HCT116 (cell line): Measurements from ENCODE around the gene APBB1IP. TPM values are rescaled to one million over a fixed set of nuclear protein-coding genes. Genes with fewer than 3 reads are reported as not detected.

Experiments
- ATAC-seq: fragments of 200-7000 bp; cut with Tn5 transposase; 2 replicates; pipeline ENCODE4 v1.9.1; 2020; ENCODE audit warnings: mild to moderate bottlenecking, moderate library complexity
- BruUV-seq: library from RNA; stranded (reverse); fragments of 400-500 nt; replicated peaks from 2 replicates; lab custom pipeline; 2021; lab: Mats Ljungman, UMichigan
- CTCF ChIA-PET: fragments of 300-600 bp; sonication (Branson Sonifier 250); formaldehyde crosslinking; loops from one replicate; lab custom pipeline; 2021; ENCODE audit warnings: antibody characterized with exemption; lab: Charles Lee
- POLR2A ChIA-PET: fragments of 300-600, 350-600 bp; sonication (Branson Sonifier 250); formaldehyde crosslinking; loops from one replicate; lab custom pipeline; 2021; ENCODE audit warnings: antibody characterized with exemption; lab: Charles Lee
- RAD21 ChIA-PET, 2 experiments: fragments of 300-600 bp; sonication (Branson Sonifier 250); formaldehyde crosslinking; loops; one replicate each; lab custom pipeline; 2023; ENCODE audit warnings: low total read pairs in 2 of 2; ENCODE audit not compliant: uncharacterized antibody in 2 of 2, unreplicated experiment in 2 of 2, low non-redundant PET in 1 of 2; lab: Charles Lee
- DNase-seq: peaks from one replicate; pipeline ENCODE4 v3.0.0-alpha.2; 2010; ENCODE audit warnings: low read depth, low spot score
- H2AFZ ChIP-seq: fragments of 200-600 bp; shearing (Covaris generic), sonication (generic); 2 replicates; pipeline ENCODE4 v1.6.1; 2017; ENCODE audit warnings: low read depth, mixed run types, mixed read lengths, antibody characterized with exemption, low read length; ENCODE audit not compliant: poor library complexity, severe bottlenecking
- H3K27ac ChIP-seq: 2 replicates; pipeline ENCODE4 v1.5.1; 2012; ENCODE audit warnings: low read depth, low read length
- H3K27me3 ChIP-seq: fragments of 200-600 bp; sonication (generic); 2 replicates; pipeline ENCODE4 v1.6.1; 2016; ENCODE audit warnings: mixed run types, low read length, mixed read lengths; ENCODE audit not compliant: insufficient read depth
- H3K36me3 ChIP-seq, 2 experiments: fragments of 200-500 bp in 1 of 2; fragments of 200-600 bp in 1 of 2; sonication (Bioruptor generic) in 1 of 2; sonication (generic) in 1 of 2; 2 replicates each; pipeline versions ENCODE4 v1.5.1 to v1.6.1; 2014 to 2016; ENCODE audit warnings: low read length in 2 of 2, inconsistent platforms in 1 of 2, mixed read lengths in 1 of 2, mixed run types in 1 of 2; ENCODE audit not compliant: insufficient read depth in 2 of 2, control insufficient read depth in 1 of 2
- H3K4me1 ChIP-seq, 2 experiments: fragments of 200-600 bp in 1 of 2; sonication (generic) in 1 of 2; 2 replicates each; pipeline versions ENCODE4 v1.5.1 to v1.6.1; 2012 to 2017; ENCODE audit warnings: low read length in 2 of 2, inconsistent platforms in 1 of 2, mild to moderate bottlenecking in 1 of 2, mixed read lengths in 1 of 2, mixed run types in 1 of 2, moderate library complexity in 1 of 2; ENCODE audit not compliant: insufficient read depth in 2 of 2, control insufficient read depth in 1 of 2
- H3K4me2 ChIP-seq: fragments of 200-600 bp; sonication (generic); 2 replicates; pipeline ENCODE4 v1.6.1; 2017; ENCODE audit warnings: mixed run types, low read length, mixed read lengths
- H3K4me3 ChIP-seq, 2 experiments: fragments of 200-600 bp in 1 of 2; sonication (generic) in 1 of 2; replicated peaks in 1 of 2; 2 replicates each; pipeline ENCODE4 v1.5.1; 2011 to 2016; ENCODE audit warnings: low read length in 2 of 2, control low read depth in 1 of 2, low read depth in 1 of 2, mild to moderate bottlenecking in 1 of 2, mixed read lengths in 1 of 2, mixed run types in 1 of 2
- H3K79me2 ChIP-seq: fragments of 200-600 bp; sonication (generic); 2 replicates; pipeline ENCODE4 v1.6.1; 2017; ENCODE audit warnings: mild to moderate bottlenecking, mixed run types, low read length, moderate library complexity, mixed read lengths; ENCODE audit not compliant: insufficient read depth
- H3K9ac ChIP-seq: fragments of 200-600 bp; sonication (generic); 2 replicates; pipeline ENCODE4 v1.6.1; 2016; ENCODE audit warnings: low read length, mixed read lengths
- H3K9me2 ChIP-seq: fragments of 200-600 bp; sonication (generic), shearing (Covaris generic); 2 replicates; pipeline ENCODE4 v1.6.1; 2017; ENCODE audit warnings: mixed run types, mild to moderate bottlenecking, moderate library complexity; ENCODE audit not compliant: insufficient read depth
- H3K9me3 ChIP-seq, 2 experiments: fragments of 200-500 bp in 1 of 2; fragments of 200-600 bp in 1 of 2; sonication (Bioruptor generic) in 1 of 2; sonication (generic) in 1 of 2; 2 replicates each; pipeline ENCODE4 v1.6.1; 2014 to 2017; ENCODE audit warnings: low read length in 2 of 2, mixed read lengths in 2 of 2, inconsistent platforms in 1 of 2, low read depth in 1 of 2, mild to moderate bottlenecking in 1 of 2, mixed run types in 1 of 2, moderate library complexity in 1 of 2; ENCODE audit not compliant: control insufficient read depth in 1 of 2, insufficient read depth in 1 of 2
- H4K20me1 ChIP-seq: fragments of 200-600 bp; sonication (generic), shearing (Covaris generic); 2 replicates; pipeline ENCODE4 v1.6.1; 2017; ENCODE audit warnings: mixed run types, mild to moderate bottlenecking, moderate library complexity; ENCODE audit not compliant: insufficient read depth
- CBX3 ChIP-seq: IDR thresholded peaks from 2 replicates; pipeline ENCODE4 v1.6.1; 2012; ENCODE audit warnings: low read depth
- CEBPB ChIP-seq: IDR thresholded peaks from 2 replicates; pipeline ENCODE4 v1.6.1; 2012; ENCODE audit warnings: low read depth
- EGR1 ChIP-seq: IDR thresholded peaks from 2 replicates; pipeline ENCODE4 v1.6.1; 2012; ENCODE audit warnings: low read depth
- ELF1 ChIP-seq: IDR thresholded peaks from 2 replicates; pipeline ENCODE4 v1.6.1; 2012; ENCODE audit warnings: low read depth, borderline replicate concordance
- EZH2 ChIP-seq: fragments of 200-600 bp; sonication (generic); IDR thresholded peaks from 2 replicates; pipeline ENCODE4 v1.6.1; 2017; ENCODE audit warnings: antibody characterized with exemption, mixed run types
- EZH2phosphoT487 ChIP-seq: fragments of 200-600 bp; IDR thresholded peaks from 2 replicates; pipeline ENCODE4 v1.6.1; 2018; ENCODE audit warnings: antibody characterized with exemption, borderline replicate concordance
- FOSL1 ChIP-seq: IDR thresholded peaks from 2 replicates; pipeline ENCODE4 v1.6.1; 2012; ENCODE audit warnings: low read depth
- JUND ChIP-seq: IDR thresholded peaks from 2 replicates; pipeline ENCODE4 v1.6.1; 2012
- MAX ChIP-seq: IDR thresholded peaks from 2 replicates; pipeline ENCODE4 v1.6.1; 2012
- POLR2A ChIP-seq: IDR thresholded peaks from 2 replicates; pipeline ENCODE4 v1.7.0; 2011; ENCODE audit warnings: borderline replicate concordance; ENCODE audit not compliant: insufficient read depth, insufficient read length; ENCODE audit errors: extremely low read depth
- RAD21 ChIP-seq: IDR thresholded peaks from 2 replicates; pipeline ENCODE4 v1.6.1; 2012; ENCODE audit warnings: low read depth, mild to moderate bottlenecking
- REST ChIP-seq: IDR thresholded peaks from 2 replicates; pipeline ENCODE4 v1.6.1; 2012; ENCODE audit warnings: low read depth
- SIN3A ChIP-seq: IDR thresholded peaks from 2 replicates; pipeline ENCODE4 v1.6.1; 2012; ENCODE audit warnings: low read depth
- SP1 ChIP-seq: IDR thresholded peaks from 2 replicates; pipeline ENCODE4 v1.6.1; 2012; ENCODE audit warnings: low read depth
- SRF ChIP-seq: IDR thresholded peaks from 2 replicates; pipeline ENCODE4 v1.6.1; 2012; ENCODE audit warnings: low read depth
- TCF7L2 ChIP-seq: IDR thresholded peaks from 2 replicates; pipeline ENCODE4 v1.7.0; 2011; ENCODE audit warnings: borderline replicate concordance, inconsistent platforms; ENCODE audit not compliant: insufficient read depth, insufficient read length; ENCODE audit errors: extremely low read depth
- YY1 ChIP-seq: IDR thresholded peaks from 2 replicates; pipeline ENCODE4 v1.6.1; 2011; ENCODE audit warnings: low read length, low read depth, moderate library complexity, mild to moderate bottlenecking; ENCODE audit not compliant: insufficient replicate concordance; ENCODE audit errors: extremely low read depth
- ZNF274 ChIP-seq: fragments of 200-500 bp; sonication (Bioruptor generic); IDR thresholded peaks from 2 replicates; pipeline ENCODE4 v1.6.1; 2014; ENCODE audit warnings: mild to moderate bottlenecking, low read depth, low read length, inconsistent platforms
- intact Hi-C: fragments of 100-400 bp; cut with micrococcal nuclease; formaldehyde crosslinking; loops from 2 replicates; pipeline ENCODE4 v1.10.0; 2022
- total RNA-seq: library from RNA; stranded (reverse); gene quantifications from one replicate; pipeline ENCODE4 v1.2.1, GENCODE V29; 2021; ENCODE audit not compliant: unreplicated experiment
- TF ChIP-seq, protein P1 (sequence below), 3 experiments: fragments of 200-600 bp in 1 of 3; sonication (generic) in 1 of 3; IDR thresholded peaks in 2 of 3; conservative IDR thresholded peaks in 1 of 3; 2 replicates each; pipeline ENCODE4 v1.5.1; 2012 to 2017; ENCODE audit warnings: low read depth in 2 of 3, low read length in 2 of 3, antibody characterized with exemption in 1 of 3, borderline replicate concordance in 1 of 3, control low read depth in 1 of 3, mild to moderate bottlenecking in 1 of 3, mixed read lengths in 1 of 3, mixed run types in 1 of 3, moderate library complexity in 1 of 3; ENCODE audit not compliant: insufficient read depth in 1 of 3
- TF ChIP-seq, protein P2 (sequence below): IDR thresholded peaks from 2 replicates; pipeline ENCODE4 v1.6.1; 2012

APBB1IP gene
- total RNA-seq, 1 experiment from 2014 or later = 0.27 TPM

GRCh38 chr10:26389533-26389932 is 48.6 kb upstream of the APBB1IP start:
- Histone ChIP-seq H3K79me2 (no peaks in the 10 kb centered on the region), H3K4me3 (no peak overlapping the region), H3K4me2 (no peak overlapping the region), H3K9me2 (no peaks in the 10 kb centered on the region), H3K36me3 (no peaks in the 10 kb centered on the region), H3K9me3 (no peaks in the 10 kb centered on the region), H3K9ac (no peak overlapping the region), H3K27ac (no peak overlapping the region), H3K27me3 (peaks cover 6% of the 10 kb centered on the region), H2AFZ (no peak overlapping the region), H3K4me1 (no peaks in the 10 kb centered on the region), H4K20me1 (no peaks in the 10 kb centered on the region)
- no TSS peak for BruUV-seq
- POLR2A ChIA-PET = no interaction called here
- ATAC-seq = no peak
- no peak for DNase-seq
- intact Hi-C loops = no loop called here
- CTCF ChIA-PET = no interaction called here
- RAD21 ChIA-PET = no interaction called here
- TF ChIP-seq SIN3A = no peak
- TF ChIP-seq EZH2 = no peak
- no peak for TF ChIP-seq CBX3
- no peak for TF ChIP-seq REST
- no peak for TF ChIP-seq TCF7L2
- no peak for TF ChIP-seq RAD21
- no peak for TF ChIP-seq EZH2phosphoT487
- no peak for TF ChIP-seq JUND
- TF ChIP-seq, protein P1, sequence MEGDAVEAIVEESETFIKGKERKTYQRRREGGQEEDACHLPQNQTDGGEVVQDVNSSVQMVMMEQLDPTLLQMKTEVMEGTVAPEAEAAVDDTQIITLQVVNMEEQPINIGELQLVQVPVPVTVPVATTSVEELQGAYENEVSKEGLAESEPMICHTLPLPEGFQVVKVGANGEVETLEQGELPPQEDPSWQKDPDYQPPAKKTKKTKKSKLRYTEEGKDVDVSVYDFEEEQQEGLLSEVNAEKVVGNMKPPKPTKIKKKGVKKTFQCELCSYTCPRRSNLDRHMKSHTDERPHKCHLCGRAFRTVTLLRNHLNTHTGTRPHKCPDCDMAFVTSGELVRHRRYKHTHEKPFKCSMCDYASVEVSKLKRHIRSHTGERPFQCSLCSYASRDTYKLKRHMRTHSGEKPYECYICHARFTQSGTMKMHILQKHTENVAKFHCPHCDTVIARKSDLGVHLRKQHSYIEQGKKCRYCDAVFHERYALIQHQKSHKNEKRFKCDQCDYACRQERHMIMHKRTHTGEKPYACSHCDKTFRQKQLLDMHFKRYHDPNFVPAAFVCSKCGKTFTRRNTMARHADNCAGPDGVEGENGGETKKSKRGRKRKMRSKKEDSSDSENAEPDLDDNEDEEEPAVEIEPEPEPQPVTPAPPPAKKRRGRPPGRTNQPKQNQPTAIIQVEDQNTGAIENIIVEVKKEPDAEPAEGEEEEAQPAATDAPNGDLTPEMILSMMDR (IDR thresholded peaks at IDR 0.05 in 2 of 3, conservative IDR thresholded peaks at IDR 0.05 in 1 of 3; ENCODE audit: borderline replicate concordance in 1 of 3, insufficient read depth in 1 of 3, low read depth in 2 of 3, low read length in 2 of 3) = no peak
- no peak for TF ChIP-seq MAX
- no peak for TF ChIP-seq SRF
- TF ChIP-seq FOSL1 = no peak
- TF ChIP-seq, protein P2, sequence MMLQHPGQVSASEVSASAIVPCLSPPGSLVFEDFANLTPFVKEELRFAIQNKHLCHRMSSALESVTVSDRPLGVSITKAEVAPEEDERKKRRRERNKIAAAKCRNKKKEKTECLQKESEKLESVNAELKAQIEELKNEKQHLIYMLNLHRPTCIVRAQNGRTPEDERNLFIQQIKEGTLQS = no peak
- TF ChIP-seq YY1 = no peak
- no peak for TF ChIP-seq POLR2A
- no peak for TF ChIP-seq CEBPB
- no peak for TF ChIP-seq ZNF274
- TF ChIP-seq ELF1 = no peak
- TF ChIP-seq EGR1 = no peak
- TF ChIP-seq SP1 = no peak
